Ramos (cell line): ENCODE data around the gene TXNDC11.

Experiments
- in situ Hi-C: fragments of 300-500 bp; cut with MboI; formaldehyde crosslinking; loops from one replicate; pipeline ENCODE4 v1.14.3; 2022; ENCODE audit warnings: low sequenced_read_pairs; ENCODE audit not compliant: unreplicated experiment

Gene TXNDC11

GRCh38 chr16:11667221-11667823 lies 75.3 kb downstream of the TXNDC11 start:
- in situ Hi-C loops = no loop called here

GRCh38 chr16:11666103-11667055 lies 76.3 kb downstream of the TXNDC11 start:
- in situ Hi-C loops = no loop called here

GRCh38 chr16:11665071-11665491 lies 77.6 kb downstream of the TXNDC11 start:
- in situ Hi-C loops = no loop called here

GRCh38 chr16:11662582-11662981 lies 80.1 kb downstream of the TXNDC11 start:
- in situ Hi-C loops = no loop called here

- in situ Hi-C loops = no loop called here
These were observed 82.1 kb downstream of the TXNDC11 start for GRCh38 chr16:11660565-11660964.

GRCh38 chr16:11658896-11659708 lies 83.6 kb downstream of the TXNDC11 start:
- in situ Hi-C loops = no loop called here

GRCh38 chr16:11657556-11657955 lies 85.1 kb downstream of the TXNDC11 start:
- in situ Hi-C loops = no loop called here

- in situ Hi-C loops = no loop called here
These were observed 87.0 kb downstream of the TXNDC11 start for GRCh38 chr16:11655655-11656054.

- in situ Hi-C loops = no loop called here
These were observed 90.9 kb downstream of the TXNDC11 start for GRCh38 chr16:11651796-11652195.

GRCh38 chr16:11650641-11651591 lies 91.7 kb downstream of the TXNDC11 start:
- in situ Hi-C loops = no loop called here

GRCh38 chr16:11649276-11649675 lies 93.4 kb downstream of the TXNDC11 start:
- in situ Hi-C loops = loop anchor here (25.0 kb wide), 1 partner anchor 687 kb away; no protein-coding TSS in a partner anchor

GRCh38 chr16:11642765-11643116 lies 99.9 kb downstream of the TXNDC11 start:
- in situ Hi-C loops = loop anchor here (5.0 to 25.0 kb wide), 4 partner anchors 110 to 680 kb away; no protein-coding TSS in a partner anchor

- in situ Hi-C loops = loop anchor here (5.0 to 25.0 kb wide), 4 partner anchors 109 to 679 kb away; no protein-coding TSS in a partner anchor
These were observed 101.5 kb downstream of the TXNDC11 start for GRCh38 chr16:11640987-11641817.

GRCh38 chr16:11639925-11640899 lies 102.4 kb downstream of the TXNDC11 start:
- in situ Hi-C loops = loop anchor here (5.0 to 25.0 kb wide), 4 partner anchors 108 to 678 kb away; no protein-coding TSS in a partner anchor

- in situ Hi-C loops = loop anchor here (25.0 kb wide), 1 partner anchor 677 kb away; no protein-coding TSS in a partner anchor
These were observed 103.6 kb downstream of the TXNDC11 start for GRCh38 chr16:11639008-11639562.

- in situ Hi-C loops = loop anchor here (25.0 kb wide), 1 partner anchor 676 kb away; no protein-coding TSS in a partner anchor
These were observed 104.5 kb downstream of the TXNDC11 start for GRCh38 chr16:11638140-11638539.

- in situ Hi-C loops = loop anchor here (25.0 kb wide), 1 partner anchor 675 kb away; no protein-coding TSS in a partner anchor
These were observed 105.3 kb downstream of the TXNDC11 start for GRCh38 chr16:11637320-11637719.
